ENCODE results near the gene DCUN1D1. TPM values are rescaled to one million over a fixed set of nuclear protein-coding genes. Genes with fewer than 3 reads are reported as not detected.
A peak's percentile ranks its signal among the peaks of the same experiment; 100 is the strongest.

Gene DCUN1D1
- total RNA-seq, 2 experiments from 2014 or later, result 12.7 to 43.9 TPM

GRCh38 chr3:182905623-182906022, 74.7 kb downstream of the DCUN1D1 start:
- BruUV-seq (replicated peaks), result no TSS peak
- peaks cover 37% of the 10 kb centered on the region for H3K36me3 ChIP-seq (ENCODE audit: insufficient read depth, low read length)
- ChIA-PET POLR2A (interaction anchor here (0.6 to 1.2 kb wide), 4 partner anchors 11 to 193 kb away, joined by 3 to 6 read pairs (median 4); no protein-coding TSS in a partner anchor), CTCF (ENCODE audit: unreplicated experiment) (no interaction called here)
- H2AFZ ChIP-seq (ENCODE audit: low read length), result no peak overlapping the region
- H3K4me2 ChIP-seq (ENCODE audit: low read length), result peak overlapping the region; percentile 49
- H3K9me3 ChIP-seq (ENCODE audit: low read length), result no peaks in the 10 kb centered on the region
- H3K4me3 ChIP-seq (ENCODE audit: low read depth, low read length, poor library complexity, severe bottlenecking), result peak overlapping the region; percentile 30
- peak; percentile 47 for DNase-seq (ENCODE audit: low spot score)
- peaks cover 22% of the 10 kb centered on the region for H3K4me1 ChIP-seq (ENCODE audit: insufficient read depth, low read length, poor library complexity, severe bottlenecking)
- no peaks in the 10 kb centered on the region for H3K9me2 ChIP-seq (ENCODE audit: insufficient read depth, low read length)
- H3K79me2 ChIP-seq (ENCODE audit: insufficient read depth, low read depth, low read length), result no peaks in the 10 kb centered on the region
- intact Hi-C loops (cut with micrococcal nuclease; ENCODE audit: unreplicated experiment), result loop anchor here (2.0 kb wide), 1 partner anchor 191 kb away; no protein-coding TSS in a partner anchor
- H3K27ac ChIP-seq (ENCODE audit: low read depth, low read length, poor library complexity, severe bottlenecking), result peak overlapping the region; percentile 77
- TF ChIP-seq CTCF (conservative IDR thresholded peaks at IDR 0.05; ENCODE audit: low read length) (no peak), EZH2phosphoT487 (IDR thresholded peaks at IDR 0.05; ENCODE audit: borderline replicate concordance, low read depth, low read length) (no peak)
- H4K20me1 ChIP-seq (ENCODE audit: insufficient read depth, low read length), result no peaks in the 10 kb centered on the region

- Histone ChIP-seq H3K9me2 (ENCODE audit: insufficient read depth, low read length) (no peaks in the 10 kb centered on the region), H3K9me3 (ENCODE audit: low read length) (no peaks in the 10 kb centered on the region), H4K20me1 (ENCODE audit: insufficient read depth, low read length) (no peaks in the 10 kb centered on the region), H3K27ac (ENCODE audit: low read depth, low read length, poor library complexity, severe bottlenecking) (no peak overlapping the region), H3K4me3 (ENCODE audit: low read depth, low read length, poor library complexity, severe bottlenecking) (no peak overlapping the region), H2AFZ (ENCODE audit: low read length) (no peak overlapping the region), H3K4me1 (ENCODE audit: insufficient read depth, low read length, poor library complexity, severe bottlenecking) (peaks cover 22% of the 10 kb centered on the region), H3K79me2 (ENCODE audit: insufficient read depth, low read depth, low read length) (no peaks in the 10 kb centered on the region), H3K4me2 (ENCODE audit: low read length) (no peak overlapping the region), H3K36me3 (ENCODE audit: insufficient read depth, low read length) (peaks cover 46% of the 10 kb centered on the region)
- no TSS peak for BruUV-seq (replicated peaks)
- CTCF ChIA-PET (ENCODE audit: unreplicated experiment), result no interaction called here
- no peak; the same call in 1 of the 2 replicates for TF ChIP-seq CTCF (conservative IDR thresholded peaks at IDR 0.05; ENCODE audit: low read length)
- TF ChIP-seq EZH2phosphoT487 (IDR thresholded peaks at IDR 0.05; ENCODE audit: borderline replicate concordance, low read depth, low read length), result no peak
- intact Hi-C loops (cut with micrococcal nuclease; ENCODE audit: unreplicated experiment), result loop anchor here (2.0 kb wide), 1 partner anchor 189 kb away; no protein-coding TSS in a partner anchor
- POLR2A ChIA-PET, result interaction anchor here (0.6 to 1.5 kb wide), 9 partner anchors 9 to 390 kb away, joined by 3 to 10 read pairs (median 3); no protein-coding TSS in a partner anchor
- DNase-seq (ENCODE audit: low spot score), result no peak
These were observed 76.2 kb downstream of the DCUN1D1 start for GRCh38 chr3:182904164-182904563.

GRCh38 chr3:182902236-182902635, 78.1 kb downstream of the DCUN1D1 start:
- H3K9me2 ChIP-seq (ENCODE audit: insufficient read depth, low read length), result no peaks in the 10 kb centered on the region
- H3K27ac ChIP-seq (ENCODE audit: low read depth, low read length, poor library complexity, severe bottlenecking), result no peak overlapping the region
- intact Hi-C loops (cut with micrococcal nuclease; ENCODE audit: unreplicated experiment), result no loop called here
- DNase-seq (ENCODE audit: low spot score), result no peak
- ChIA-PET CTCF (ENCODE audit: unreplicated experiment) (no interaction called here), POLR2A (interaction anchor here (0.6 to 1.8 kb wide), 4 partner anchors 12 to 170 kb away, joined by 3 to 6 read pairs (median 4); no protein-coding TSS in a partner anchor)
- no peaks in the 10 kb centered on the region for H3K9me3 ChIP-seq (ENCODE audit: low read length)
- H4K20me1 ChIP-seq (ENCODE audit: insufficient read depth, low read length), result no peaks in the 10 kb centered on the region
- BruUV-seq (replicated peaks), result no TSS peak
- peaks cover 54% of the 10 kb centered on the region for H3K36me3 ChIP-seq (ENCODE audit: insufficient read depth, low read length)
- H3K4me3 ChIP-seq (ENCODE audit: low read depth, low read length, poor library complexity, severe bottlenecking), result no peak overlapping the region
- no peak for TF ChIP-seq EZH2phosphoT487 (IDR thresholded peaks at IDR 0.05; ENCODE audit: borderline replicate concordance, low read depth, low read length)
- no peak for TF ChIP-seq CTCF (conservative IDR thresholded peaks at IDR 0.05; ENCODE audit: low read length)
- H3K4me2 ChIP-seq (ENCODE audit: low read length), result no peak overlapping the region
- H3K79me2 ChIP-seq (ENCODE audit: insufficient read depth, low read depth, low read length), result no peaks in the 10 kb centered on the region
- H3K4me1 ChIP-seq (ENCODE audit: insufficient read depth, low read length, poor library complexity, severe bottlenecking), result peaks cover 22% of the 10 kb centered on the region
- no peak overlapping the region for H2AFZ ChIP-seq (ENCODE audit: low read length)
